Astrocyte of the spinal cord (primary cell): ENCODE data around the gene NCAPD3.
A peak's percentile ranks its signal among the peaks of the same experiment; 100 is the strongest.

Source experiments
- DNase-seq: peaks from one replicate; pipeline ENCODE4 v3.0.0; 2011; ENCODE audit warnings: low read depth, low spot score
- H3K4me3 ChIP-seq: 2 replicates; pipeline ENCODE4 v1.5.1; 2011; ENCODE audit warnings: low read depth, mild to moderate bottlenecking, low read length, moderate library complexity
- in situ Hi-C: cut with HindIII; loops from 2 replicates; pipeline ENCODE4 v1.10.0; 2017; ENCODE audit warnings: low sequenced_read_pairs
- TF ChIP-seq, protein P1 (sequence below): IDR thresholded peaks from 2 replicates; pipeline ENCODE4 v1.5.1; 2012; ENCODE audit warnings: low read depth, mild to moderate bottlenecking, low read length, inconsistent platforms

The NCAPD3 gene

DNA sequence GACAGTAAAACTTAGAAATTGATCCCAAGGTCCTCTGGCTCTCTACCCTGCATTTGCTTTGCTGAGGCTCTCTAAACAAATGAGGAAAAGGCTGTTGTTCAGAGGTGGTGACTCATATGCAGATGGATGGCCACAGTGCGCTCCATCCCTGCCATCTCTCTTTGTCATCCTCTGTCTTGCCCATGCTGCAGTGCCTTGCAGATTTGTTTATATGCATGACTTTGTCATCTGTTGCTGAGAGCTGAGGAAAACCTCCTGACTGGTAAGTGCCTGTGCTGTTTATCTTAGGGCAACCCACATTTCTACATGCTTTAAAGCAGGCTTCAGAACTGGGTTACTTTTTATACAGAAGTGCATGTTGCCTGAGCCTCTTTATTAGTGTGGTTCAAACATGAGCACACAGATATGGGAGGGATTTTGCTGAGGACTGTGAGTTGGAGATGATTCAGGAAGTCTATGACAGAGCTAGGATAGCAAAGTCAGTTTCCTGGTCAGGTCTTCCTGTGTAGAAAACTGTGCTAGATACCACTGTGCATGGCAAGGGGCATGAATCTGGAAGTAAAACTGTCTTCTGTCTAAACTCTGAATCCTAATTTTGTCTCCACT, 97.4 kb downstream of the NCAPD3 start:
- DNase-seq: peak; percentile 76
- in situ Hi-C loops: no loop called here
- H3K4me3 ChIP-seq: no peak overlapping the region
- TF ChIP-seq, protein P1, sequence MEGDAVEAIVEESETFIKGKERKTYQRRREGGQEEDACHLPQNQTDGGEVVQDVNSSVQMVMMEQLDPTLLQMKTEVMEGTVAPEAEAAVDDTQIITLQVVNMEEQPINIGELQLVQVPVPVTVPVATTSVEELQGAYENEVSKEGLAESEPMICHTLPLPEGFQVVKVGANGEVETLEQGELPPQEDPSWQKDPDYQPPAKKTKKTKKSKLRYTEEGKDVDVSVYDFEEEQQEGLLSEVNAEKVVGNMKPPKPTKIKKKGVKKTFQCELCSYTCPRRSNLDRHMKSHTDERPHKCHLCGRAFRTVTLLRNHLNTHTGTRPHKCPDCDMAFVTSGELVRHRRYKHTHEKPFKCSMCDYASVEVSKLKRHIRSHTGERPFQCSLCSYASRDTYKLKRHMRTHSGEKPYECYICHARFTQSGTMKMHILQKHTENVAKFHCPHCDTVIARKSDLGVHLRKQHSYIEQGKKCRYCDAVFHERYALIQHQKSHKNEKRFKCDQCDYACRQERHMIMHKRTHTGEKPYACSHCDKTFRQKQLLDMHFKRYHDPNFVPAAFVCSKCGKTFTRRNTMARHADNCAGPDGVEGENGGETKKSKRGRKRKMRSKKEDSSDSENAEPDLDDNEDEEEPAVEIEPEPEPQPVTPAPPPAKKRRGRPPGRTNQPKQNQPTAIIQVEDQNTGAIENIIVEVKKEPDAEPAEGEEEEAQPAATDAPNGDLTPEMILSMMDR: no peak

DNA sequence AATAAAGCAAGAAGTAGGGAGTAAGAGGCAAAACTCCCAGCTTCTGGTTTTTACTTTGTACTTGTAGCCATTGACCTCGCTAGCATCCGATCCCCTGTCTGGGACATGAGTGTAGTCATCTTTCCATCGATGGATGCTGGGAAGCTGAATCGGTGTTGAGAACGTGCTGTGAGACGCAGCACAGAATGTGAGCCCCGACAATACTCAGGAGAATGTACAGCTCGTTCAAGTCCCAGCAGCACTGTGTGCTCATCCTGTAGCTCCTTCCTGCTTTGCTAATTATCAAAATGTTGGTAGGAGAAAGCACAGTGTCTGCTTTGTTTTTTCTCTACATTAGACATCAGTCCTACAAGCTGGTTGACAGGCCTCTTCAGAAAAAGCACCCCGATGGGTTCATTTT, 98.3 kb downstream of the NCAPD3 start:
- in situ Hi-C loops: no loop called here
- no peak overlapping the region for H3K4me3 ChIP-seq
- DNase-seq: peak; percentile 19
- TF ChIP-seq, protein P1: no peak

DNA sequence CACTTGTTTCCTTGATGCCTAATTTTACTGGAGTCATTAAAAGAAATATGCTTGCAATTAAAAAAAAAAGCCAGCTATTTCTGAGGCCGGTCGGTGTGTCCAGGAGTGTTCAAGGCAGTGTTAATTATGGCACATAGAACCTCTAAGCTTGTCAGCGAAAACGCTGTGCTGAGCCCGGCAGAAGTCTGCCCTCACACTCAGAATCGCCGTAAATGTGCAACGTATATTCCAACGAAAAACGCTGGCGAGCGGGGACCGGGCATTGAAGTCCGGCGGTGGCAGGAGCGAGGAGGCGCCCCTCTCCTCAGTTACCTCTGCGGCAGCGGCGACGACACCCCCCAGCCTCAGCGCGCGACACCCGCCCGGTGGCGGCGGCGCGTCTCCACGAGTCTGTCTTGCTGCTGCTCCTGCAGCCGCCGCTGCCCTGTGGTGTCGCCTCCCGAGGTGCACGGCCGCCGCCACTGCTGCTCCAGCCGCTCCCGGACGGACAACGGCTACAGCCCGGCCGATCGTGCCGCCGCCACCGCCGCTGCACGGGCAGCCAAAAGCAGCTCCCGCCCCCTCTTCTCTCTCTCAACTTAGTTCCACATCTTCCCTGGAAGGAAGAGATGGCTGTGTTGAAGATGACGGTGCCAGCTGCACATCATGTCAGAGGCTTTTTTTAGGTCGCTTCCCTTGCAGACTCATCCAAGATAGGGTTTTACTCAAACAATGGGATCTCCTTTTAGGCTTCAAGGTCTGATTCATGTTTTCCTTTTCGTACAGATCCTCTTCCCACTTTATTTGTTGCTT, 98.9 kb downstream of the NCAPD3 start:
- peak; percentile 35 for DNase-seq
- in situ Hi-C loops: no loop called here
- TF ChIP-seq, protein P1: no peak
- peak overlapping the region; percentile 38 for H3K4me3 ChIP-seq

DNA sequence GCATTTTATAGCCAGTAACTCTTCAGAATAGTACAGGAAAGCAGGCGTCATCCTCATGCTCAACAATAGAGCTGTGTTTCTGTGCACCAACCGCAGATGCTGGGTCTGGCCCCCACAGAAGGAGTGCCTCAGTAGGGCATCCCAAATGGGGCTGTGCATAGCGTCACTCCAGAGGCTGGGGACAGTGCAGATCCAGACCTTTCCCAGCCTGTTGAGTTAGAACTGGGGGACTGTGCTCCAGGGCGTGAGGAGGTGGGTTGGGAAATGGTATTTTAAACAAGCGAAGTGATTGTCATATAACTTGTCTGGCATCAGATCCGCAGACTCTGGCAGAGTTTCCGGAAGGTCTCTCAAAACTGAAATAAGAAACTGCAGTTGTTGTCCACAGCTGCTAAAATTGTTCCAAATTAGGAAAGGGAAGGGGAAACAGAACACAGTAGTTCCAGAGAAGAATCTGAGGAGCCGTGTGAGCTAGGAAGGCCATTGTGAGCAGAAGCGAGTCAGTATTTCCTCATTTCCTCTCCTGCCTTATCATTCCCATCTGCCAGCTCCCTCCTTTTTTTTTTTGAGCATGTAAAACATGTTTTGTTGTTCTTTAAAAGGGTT, 102.7 kb downstream of the NCAPD3 start:
- TF ChIP-seq, protein P1: no peak
- DNase-seq: no peak
- in situ Hi-C loops: no loop called here
- H3K4me3 ChIP-seq: no peak overlapping the region

DNA sequence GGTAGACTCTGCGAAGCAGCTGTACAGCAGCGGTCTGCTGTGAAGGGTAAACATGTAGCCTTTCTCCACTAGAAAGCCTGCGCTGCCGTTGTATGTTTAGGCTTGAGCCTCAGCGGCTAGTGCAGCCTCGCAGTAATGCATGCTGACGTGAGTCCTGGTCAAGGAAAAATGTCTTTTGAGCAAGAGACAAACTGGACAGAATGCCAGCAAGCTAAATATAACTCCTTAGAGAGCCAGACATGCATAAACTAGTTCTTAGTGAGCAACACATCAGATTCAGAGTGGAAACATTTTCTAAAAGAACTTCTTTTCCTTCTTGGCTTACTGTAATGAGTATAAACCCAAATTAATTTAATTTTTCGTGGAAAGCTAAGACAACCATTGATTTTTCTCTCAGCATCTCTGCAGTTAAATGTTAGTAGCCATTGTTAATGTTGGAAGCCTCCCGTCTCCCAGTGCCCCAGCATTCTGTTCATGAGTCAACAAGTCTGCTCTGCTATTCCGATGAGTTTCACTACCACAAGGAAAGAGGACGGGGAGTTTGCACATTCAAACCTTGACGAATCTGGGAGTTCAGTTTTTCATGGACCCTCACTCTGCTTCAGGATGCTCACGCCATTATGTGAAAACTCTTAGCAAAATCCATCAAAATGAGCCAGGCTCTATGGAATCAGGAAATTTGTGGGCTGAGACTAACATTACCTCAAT, 103.5 kb downstream of the NCAPD3 start:
- TF ChIP-seq, protein P1: no peak
- H3K4me3 ChIP-seq: peak overlapping the region; percentile 1
- DNase-seq: peak; percentile 94
- in situ Hi-C loops: no loop called here

DNA sequence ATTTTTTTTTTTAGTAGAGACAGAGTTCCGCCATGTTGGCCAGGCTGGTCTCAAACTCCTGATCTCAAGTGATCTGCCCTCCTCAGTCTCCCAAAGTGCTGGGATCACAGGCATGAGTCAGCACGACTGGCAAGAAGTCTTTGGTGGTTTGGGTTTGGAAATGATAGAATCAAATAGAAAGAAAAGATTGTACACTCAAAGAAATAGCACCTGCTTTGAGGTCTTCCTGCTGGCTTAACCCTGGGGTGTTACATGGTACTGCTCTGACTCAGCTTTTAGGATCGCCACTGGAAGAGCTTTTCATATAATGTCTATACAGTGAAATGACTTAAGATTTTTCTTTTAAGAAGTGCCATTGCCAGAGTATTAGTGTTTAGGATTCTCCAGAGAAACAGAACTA, 104.7 kb downstream of the NCAPD3 start:
- in situ Hi-C loops: no loop called here
- TF ChIP-seq, protein P1: no peak
- peak; percentile 85 for DNase-seq
- no peak overlapping the region for H3K4me3 ChIP-seq
